GM19193 (cell line): ENCODE data around the gene CFAP77.

Source experiments
- POLR2A ChIP-seq: IDR thresholded peaks from 4 replicates; pipeline ENCODE4 v1.6.1; 2011; ENCODE audit not compliant: insufficient read depth, insufficient read length; ENCODE audit errors: extremely low read depth

The CFAP77 gene

DNA sequence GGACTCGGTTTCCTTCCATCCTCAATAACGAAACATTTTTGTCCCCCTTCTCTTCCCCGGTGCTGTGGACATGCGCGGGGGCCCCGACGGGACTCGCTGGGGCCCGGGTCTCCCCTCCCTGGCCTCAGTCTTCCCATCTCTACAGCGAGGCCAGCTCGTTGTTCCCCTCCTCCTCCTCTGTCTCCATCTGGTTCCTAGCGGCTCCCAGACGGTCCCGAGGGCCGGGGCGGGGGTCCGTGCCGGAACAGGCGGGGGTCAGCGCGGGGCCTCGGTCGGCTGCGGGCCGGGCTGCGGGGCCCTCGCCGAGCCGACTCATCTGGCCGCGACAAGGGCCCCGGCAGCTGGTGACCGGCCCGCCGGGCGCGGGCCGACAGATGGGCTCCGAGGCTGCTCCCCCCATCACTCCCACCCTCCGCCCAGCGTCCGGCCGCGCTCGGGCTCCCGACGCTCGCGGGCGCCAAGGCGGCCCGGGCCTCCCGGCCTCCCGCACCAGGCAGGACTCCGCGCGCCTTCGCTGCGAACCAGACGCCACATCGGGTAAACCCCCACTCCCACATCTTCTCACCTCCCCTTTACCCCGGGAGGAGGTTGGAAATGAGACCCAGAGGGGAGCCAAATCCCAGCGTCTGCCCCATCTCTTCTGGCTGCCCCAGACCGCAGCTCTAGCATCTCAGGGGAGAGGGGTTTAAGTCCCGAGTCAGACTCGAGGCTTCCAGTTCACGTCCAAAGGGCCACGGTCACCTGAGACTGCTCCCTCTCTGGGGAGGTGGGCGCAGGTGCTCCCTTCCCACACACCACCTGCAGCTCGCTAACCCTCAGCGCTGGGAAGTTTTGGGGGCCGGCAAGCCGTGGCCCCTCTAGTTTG is 180.5 kb downstream of the CFAP77 start:
- TF ChIP-seq POLR2A = no peak

DNA sequence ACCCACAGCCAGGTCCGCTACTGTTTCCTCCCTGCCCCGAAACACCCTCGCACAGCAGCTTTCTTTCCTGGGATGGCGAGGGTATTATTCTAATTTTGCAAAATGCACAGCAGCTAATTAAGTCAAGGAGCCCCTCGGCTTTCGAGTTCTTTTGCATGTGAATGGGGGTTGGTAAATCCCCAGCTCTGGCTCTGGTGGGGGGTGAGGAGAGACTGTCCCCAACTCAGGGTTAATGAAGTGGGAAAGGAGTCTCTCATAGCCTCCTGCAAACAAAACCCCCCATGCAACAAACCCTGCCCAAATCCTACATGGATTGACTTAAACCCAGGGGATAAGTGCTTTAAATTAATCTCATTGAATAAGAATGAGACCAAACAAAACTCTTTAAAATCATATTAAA is 181.2 kb downstream of the CFAP77 start:
- no peak for TF ChIP-seq POLR2A

DNA sequence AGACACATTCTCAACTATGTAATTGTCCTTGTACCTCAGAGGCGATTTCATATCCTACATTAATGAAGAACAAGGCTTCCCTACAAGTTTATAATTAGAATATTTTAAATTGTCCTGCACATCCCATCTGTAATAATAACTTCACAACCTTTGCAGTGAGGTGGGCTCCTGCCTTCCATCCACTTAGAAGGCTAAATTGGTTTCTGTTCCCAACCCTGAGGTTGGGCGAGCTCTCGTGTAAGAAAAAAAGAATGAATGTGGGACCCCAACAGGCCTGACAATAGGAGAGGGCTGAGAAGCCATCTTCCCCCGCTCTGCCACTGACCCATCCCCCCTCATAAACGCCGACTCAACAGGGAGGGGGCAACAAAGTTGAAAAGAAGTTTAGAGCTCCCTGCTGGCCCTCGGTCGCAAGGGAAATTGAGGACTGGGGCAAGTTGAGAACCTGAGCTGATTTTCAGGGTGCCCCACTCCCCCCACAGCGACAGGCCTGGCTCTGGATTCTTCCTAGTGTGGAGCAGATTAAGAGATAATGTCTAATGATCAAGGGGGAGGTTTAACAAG is 181.8 kb downstream of the CFAP77 start:
- no peak for TF ChIP-seq POLR2A

DNA sequence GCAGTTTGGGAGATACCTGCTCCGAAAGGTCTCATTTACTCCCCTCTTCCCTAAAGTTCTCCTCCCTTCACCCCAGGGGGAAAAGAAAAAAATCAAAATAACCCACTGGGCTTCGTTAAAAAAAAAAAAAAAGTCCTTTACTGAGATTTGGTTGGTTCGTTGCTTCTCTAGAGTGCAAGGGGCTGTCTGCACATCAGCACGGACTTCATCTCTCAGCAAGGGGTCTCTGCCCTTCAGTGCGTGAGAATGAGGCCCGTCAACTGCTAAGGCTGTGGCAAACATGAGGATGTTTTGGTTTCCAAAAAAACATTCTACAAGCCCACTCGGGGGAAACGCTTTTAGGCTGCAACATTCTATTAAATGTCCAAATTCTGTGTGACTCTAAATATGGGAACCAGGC is 182.4 kb downstream of the CFAP77 start:
- no peak for TF ChIP-seq POLR2A

DNA sequence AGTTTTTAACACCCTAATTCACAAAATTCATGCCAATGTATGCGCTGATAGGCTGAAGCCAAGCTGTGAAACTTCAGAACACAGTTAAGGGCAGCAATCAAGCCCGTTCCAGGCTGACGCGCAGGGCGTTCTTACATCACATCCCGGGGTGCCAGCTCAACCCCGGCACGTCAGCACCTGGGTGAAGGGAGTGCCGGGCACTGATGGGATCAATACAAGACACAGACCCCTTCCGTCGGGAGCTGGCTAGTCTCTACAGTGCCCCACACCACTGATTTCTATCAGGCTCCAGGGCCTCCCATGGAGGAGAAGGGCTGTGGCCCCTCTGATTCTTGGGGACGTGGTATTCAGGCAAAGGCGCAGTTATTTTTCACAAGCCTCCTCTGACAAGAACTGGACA is 184.4 kb downstream of the CFAP77 start:
- no peak for TF ChIP-seq POLR2A

DNA sequence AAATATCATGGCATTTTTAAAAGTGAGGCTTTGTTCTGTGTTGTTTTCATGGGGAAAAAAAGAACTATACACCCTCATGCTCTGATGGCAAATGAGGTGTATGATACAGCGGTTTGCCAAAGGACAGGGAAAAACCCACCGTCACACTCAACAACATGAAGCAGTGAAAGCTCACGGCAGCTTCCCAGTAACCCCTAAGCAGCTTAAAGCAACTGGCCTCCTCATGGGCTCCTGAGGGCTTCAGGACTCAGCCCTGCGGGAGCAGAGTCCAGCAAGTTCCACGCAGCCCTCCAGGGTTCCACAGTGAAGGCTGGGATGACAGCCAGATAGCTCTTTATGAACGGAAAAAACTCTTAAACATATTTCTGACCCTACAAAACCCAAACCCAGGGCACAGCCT is 185.3 kb downstream of the CFAP77 start:
- no peak for TF ChIP-seq POLR2A

DNA sequence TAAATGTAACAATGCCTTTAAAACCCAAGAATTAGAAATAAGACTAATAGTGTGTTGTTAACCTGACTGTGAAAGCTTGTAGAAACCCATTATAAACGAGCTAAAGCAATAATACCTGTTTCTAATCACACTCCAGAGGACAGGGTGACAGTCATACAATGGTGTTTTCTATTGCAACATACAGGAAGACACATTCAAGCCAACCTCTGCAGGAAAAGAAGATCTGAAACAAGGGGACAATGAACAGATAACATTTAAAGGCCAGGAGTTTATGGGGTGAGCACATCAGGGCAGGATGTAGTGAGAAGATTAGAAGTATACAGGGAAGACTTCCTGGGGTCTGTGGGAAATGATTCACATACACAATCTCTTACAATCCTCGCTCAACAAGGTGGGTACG is 186.2 kb downstream of the CFAP77 start:
- TF ChIP-seq POLR2A = no peak

DNA sequence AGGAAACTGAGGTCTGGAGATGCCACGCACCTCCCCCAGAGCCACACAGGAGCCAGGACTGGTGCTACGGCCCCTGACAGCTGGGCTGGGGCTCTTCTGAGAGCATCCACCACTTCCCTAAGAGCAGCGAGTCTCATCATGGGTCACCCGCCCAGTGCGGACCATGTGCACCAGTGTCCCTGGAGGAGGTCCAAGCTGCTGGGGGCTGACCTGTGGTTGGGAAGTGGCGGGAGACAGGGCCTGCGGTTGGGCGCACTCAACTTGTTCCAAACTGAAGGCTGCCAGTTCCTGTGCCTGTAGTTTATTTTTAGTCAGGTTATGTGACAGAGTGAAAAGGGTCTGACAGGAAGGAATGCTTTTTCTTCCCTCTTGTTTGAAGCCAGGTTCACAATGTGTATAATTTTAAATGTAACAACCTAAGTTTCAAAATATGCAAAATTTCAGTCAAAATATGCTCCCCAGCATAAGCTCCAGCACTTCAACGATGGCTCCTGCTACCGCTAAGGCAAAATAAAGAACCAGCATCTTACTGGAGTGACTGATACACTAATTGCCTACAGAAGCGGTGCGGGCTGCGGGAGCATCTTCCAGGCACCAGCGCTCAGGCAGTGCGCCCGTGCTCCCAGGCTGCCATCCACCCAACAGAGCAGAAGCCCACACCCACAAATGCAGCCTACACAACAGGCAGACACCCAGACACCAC is 187.2 kb downstream of the CFAP77 start:
- TF ChIP-seq POLR2A = no peak

DNA sequence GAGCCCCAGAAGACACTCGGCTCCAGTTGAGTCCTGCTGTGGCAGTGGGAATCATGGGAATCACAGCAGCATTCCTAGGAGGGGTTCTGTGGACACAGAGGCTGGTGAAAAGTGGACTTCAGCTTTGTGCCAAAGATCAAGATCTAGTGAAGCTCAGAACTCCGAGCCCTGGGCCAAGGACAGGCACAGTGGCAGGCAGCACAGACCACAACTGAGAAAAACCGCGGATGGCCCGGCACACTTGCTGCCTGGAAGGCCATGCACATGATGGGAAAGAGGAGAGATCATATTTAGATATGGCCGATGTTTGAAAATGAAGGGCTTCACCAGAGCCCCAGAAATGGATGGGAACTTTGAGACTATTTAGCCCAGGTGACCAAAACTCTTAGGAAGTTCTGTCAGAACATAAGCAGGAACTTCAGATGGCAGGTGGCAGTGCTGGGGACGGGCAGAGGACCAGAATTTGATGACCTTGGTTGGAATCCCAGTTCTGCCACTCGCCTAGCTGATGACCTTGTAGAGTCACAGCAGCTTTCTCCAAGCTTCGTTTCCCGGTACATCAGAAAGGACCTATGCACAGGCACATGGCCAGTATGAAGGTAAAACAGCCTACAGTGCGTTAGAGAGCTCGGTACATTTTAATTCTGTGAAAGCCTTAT is 190.4 kb downstream of the CFAP77 start:
- no peak for TF ChIP-seq POLR2A

DNA sequence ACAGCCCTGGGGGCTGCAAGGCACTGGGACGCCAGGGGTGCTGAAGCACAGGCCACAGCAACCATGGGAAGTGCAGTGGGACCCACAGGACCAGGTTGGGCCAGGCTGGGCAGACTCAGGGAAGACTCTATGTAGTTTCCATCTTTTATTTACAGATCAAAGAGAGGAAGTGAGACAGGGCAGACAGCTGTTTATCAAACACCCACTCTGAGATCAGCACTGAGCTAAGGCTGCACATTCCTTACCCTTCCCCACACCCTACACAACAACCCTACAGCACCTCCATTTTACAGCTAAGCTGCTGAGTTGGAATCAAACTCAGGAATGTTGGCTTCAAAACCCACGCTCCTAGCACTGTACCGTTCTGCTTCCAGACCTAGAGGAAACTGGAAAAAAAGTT is 192.2 kb downstream of the CFAP77 start:
- TF ChIP-seq POLR2A = no peak

DNA sequence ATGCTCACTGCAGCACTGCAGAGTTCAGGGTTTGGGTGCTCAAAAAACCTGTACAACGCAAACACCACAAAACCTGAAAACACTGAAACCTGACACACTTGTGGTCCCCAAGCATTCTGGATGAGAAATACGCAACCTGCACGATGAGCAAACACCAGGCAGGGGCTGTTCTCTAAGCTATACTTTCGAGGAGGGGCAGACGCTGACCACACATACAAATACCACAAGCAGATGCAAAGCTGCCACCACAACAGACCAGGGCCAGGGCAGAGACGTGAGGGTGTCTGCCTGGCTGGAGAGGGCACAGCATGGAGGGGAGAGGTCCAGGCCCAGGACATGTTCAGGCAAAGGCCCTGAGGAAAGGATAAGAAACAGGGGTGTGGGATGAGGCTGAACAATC is 195.4 kb downstream of the CFAP77 start:
- no peak for TF ChIP-seq POLR2A

DNA sequence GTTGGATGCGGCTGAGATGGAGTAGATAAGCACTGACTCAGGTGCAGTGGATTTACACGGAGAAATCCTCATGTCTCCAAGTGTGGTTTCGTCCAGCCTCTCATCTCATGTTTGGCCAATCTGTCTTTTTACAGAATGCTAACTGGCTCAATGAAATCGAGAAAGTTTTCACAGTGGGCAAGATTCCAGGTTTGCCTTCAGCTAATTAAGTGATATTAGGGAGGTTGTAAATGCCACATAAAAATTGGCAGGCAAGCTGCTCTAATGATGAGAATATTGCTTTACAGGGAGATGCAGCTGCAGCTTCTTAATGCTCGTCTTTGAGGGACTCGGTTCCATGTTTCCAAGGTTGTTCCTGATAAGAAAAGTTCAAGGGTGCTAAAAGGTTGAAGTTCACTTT is 196.1 kb downstream of the CFAP77 start:
- TF ChIP-seq POLR2A = no peak

DNA sequence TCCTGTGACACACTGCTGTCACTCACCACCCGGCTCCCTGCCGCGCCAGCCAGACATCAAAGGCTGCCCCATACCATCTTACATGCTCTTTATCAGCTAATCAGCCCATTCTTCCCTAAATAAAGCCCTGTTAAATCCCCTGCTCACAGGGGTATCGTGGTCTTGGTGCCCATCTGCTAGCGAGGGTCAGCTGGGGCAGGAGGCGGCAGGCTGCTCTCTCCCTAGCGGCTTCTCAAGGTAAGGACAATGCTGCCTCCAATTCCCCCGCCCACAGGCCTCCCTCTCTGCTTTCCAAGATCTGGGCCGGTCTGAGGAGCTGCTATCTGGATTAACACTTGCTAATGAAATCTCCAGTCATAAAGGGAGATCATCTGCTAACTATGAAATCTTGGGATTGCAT is 199.2 kb downstream of the CFAP77 start:
- no peak for TF ChIP-seq POLR2A

DNA sequence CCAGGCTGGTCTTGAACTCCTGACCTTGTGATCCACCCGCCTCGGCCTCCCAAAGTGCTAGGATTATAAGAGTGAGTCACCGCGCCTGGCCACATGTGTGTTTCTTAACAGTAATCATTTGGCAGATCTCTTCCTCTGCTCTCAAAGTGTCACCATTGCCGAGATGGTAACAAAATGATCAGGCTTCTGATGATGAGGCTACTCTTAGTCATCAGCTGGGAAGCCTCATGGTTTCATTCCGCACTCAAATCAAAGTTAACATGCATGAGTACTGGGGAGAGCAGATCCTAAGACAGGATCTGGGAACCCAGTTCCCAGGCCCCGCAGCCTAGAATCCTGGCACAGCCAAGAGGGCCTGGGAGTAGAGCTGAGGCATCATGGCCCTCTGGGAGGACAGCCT is 199.8 kb downstream of the CFAP77 start:
- TF ChIP-seq POLR2A = no peak

DNA sequence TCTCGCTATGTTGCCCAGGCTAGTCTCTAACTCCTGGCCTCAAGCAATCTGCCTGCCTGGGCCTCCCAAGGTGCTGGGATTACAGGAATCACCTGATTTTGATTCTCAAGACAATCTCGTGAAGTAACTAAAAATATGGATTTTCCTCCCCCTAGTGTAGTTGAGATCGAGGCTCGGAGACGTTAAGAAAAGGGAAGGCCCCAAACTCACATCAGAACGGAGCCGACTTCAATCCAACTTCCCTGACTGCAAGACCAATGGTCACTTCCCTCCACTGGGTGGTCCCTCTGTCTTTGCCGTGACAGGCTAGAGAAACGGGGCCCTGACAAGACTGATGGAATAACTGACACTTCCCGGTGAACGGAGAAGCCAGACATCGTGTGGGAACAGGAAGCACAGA is 200.7 kb downstream of the CFAP77 start:
- TF ChIP-seq POLR2A = no peak

DNA sequence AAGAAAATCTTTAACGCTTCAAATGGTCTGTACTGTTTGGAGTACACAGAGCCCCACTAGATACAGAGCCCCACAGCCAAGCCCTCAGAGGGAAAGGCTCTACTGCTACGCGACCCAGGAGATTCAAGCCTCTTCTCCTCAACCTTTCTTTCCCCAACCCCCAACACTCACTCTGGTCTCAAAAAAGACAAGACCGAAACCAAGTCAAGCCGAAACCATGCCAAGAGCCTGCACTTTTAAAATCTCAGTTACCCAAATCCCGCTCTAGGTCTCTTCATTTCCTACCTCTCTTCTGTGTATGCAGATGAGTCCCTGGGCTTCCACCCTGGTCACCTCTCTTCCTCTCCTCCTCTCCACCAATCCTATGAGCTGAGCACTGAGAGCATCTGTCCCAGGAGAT is 204.3 kb downstream of the CFAP77 start:
- TF ChIP-seq POLR2A = no peak

DNA sequence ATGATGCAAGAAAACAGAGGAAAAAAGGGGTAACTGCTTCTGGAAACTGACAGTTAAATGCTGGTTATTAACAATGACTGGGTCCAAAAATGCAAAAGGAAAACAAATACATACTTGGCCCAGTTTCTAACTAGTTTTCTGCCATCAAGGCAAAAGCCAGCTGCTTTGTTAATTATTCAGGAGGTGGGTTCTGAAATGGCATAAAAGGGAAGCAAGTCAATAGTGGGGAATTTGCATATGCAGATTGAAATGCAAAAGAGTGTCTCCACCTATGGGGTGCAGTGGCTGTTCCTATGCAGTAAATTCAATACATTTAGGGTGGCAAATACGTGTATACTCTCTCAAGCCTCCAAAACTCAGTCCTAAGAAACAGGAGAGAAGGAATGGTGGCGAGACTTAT is 205.8 kb downstream of the CFAP77 start:
- TF ChIP-seq POLR2A = no peak
